BLaER1 (cell line): ENCODE measurements around the gene STAP2.

Source experiments
- H3K27ac ChIP-seq: shearing (Covaris generic); formaldehyde crosslinking; 2 replicates; pipeline ENCODE4 v1.8.1; 2022
- H3K27me3 ChIP-seq: shearing (Covaris generic); formaldehyde crosslinking; 2 replicates; pipeline ENCODE4 v1.8.1; 2022
- H3K36me3 ChIP-seq: shearing (Covaris generic); formaldehyde crosslinking; 2 replicates; pipeline ENCODE4 v1.8.1; 2022
- H3K4me1 ChIP-seq: shearing (Covaris generic); formaldehyde crosslinking; 2 replicates; pipeline ENCODE4 v1.8.1; 2022
- H3K4me2 ChIP-seq: shearing (Covaris generic); formaldehyde crosslinking; 2 replicates; pipeline ENCODE4 v1.8.1; 2022
- H3K4me3 ChIP-seq: shearing (Covaris generic); formaldehyde crosslinking; 2 replicates; pipeline ENCODE4 v1.8.1; 2022
- H3K9ac ChIP-seq: shearing (Covaris generic); formaldehyde crosslinking; 2 replicates; pipeline ENCODE4 v1.8.1; 2022
- H3K9me3 ChIP-seq: shearing (Covaris generic); formaldehyde crosslinking; 2 replicates; pipeline ENCODE4 v1.8.1; 2022
- H4K20me1 ChIP-seq: shearing (Covaris generic); formaldehyde crosslinking; 2 replicates; pipeline ENCODE4 v1.8.1; 2022
- Cebpa-rat ChIP-seq: shearing (Covaris generic); IDR thresholded peaks from 2 replicates; pipeline ENCODE4 v1.8.1; 2022

STAP2 gene

GRCh38 chr19:4347521-4347920, 8.9 kb upstream of the STAP2 start:
- Histone ChIP-seq H3K36me3 (peaks cover 59% of the 10 kb centered on the region), H3K27ac (no peak overlapping the region)

DNA sequence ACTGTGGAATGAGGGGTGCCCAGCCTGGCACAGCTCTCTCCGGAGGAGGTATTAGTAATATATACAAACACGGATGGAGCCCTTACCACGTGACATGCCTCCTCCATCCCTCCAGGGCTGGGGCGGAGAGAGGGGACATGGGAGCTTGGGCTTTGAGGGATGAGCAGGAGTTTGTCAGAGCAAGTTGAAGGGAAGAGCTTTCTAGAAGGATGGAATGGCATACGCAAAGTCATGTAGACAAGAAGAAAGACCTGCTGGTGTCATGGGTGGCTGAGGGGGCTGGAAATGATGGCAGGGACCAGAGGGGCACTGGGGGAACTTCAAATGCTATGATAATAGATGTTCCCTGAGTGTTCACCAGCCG, 7.4 kb upstream of the STAP2 start:
- TF ChIP-seq Cebpa-rat: no peak

More at GRCh38 chr19:4347521-4347920, 8.9 kb upstream of the STAP2 start:
- no peaks in the 10 kb centered on the region for H3K27me3 ChIP-seq
- no peak overlapping the region for H3K4me3 ChIP-seq
- peaks cover 5% of the 10 kb centered on the region; the same call in 1 of the 2 replicates for H4K20me1 ChIP-seq
- H3K4me2 ChIP-seq: no peak overlapping the region
- H3K9me3 ChIP-seq: no peaks in the 10 kb centered on the region
- no peak overlapping the region for H3K9ac ChIP-seq
- TF ChIP-seq Cebpa-rat: no peak
- H3K4me1 ChIP-seq: peaks cover 11% of the 10 kb centered on the region

GRCh38 chr19:4345342-4346019, 6.9 kb upstream of the STAP2 start:
- Histone ChIP-seq H3K27me3 (no peaks in the 10 kb centered on the region), H3K9me3 (no peaks in the 10 kb centered on the region), H4K20me1 (peaks cover 5% of the 10 kb centered on the region; the same call in 1 of the 2 replicates), H3K4me3 (no peak overlapping the region), H3K36me3 (peaks cover 49% of the 10 kb centered on the region), H3K4me1 (peaks cover 17% of the 10 kb centered on the region), H3K9ac (0 out of 2 replicates have a peak overlapping the region, but pooled peaks have one; percentile 15), H3K4me2 (no peak overlapping the region), H3K27ac (no peak overlapping the region)
- TF ChIP-seq Cebpa-rat: no peak

More for the DNA sequence above, 7.4 kb upstream of the STAP2 start:
- Histone ChIP-seq H3K9me3 (no peaks in the 10 kb centered on the region), H3K27me3 (no peaks in the 10 kb centered on the region), H3K4me3 (no peak overlapping the region), H3K9ac (no peak overlapping the region), H3K4me1 (peaks cover 17% of the 10 kb centered on the region), H3K36me3 (peaks cover 55% of the 10 kb centered on the region), H3K27ac (no peak overlapping the region), H4K20me1 (peaks cover 5% of the 10 kb centered on the region; the same call in 1 of the 2 replicates), H3K4me2 (no peak overlapping the region)

GRCh38 chr19:4343370-4344307, 5.0 kb upstream of the STAP2 start, which contains the start of gene MPND:
Gene MPND, plus strand, starts transcription at chr19:4343562. Its CDS starts 32 bp downstream, at chr19:4343594.
- Histone ChIP-seq H3K4me2 (peak within 1 kb of the TSS; percentile 98), H3K4me3 (peak within 1 kb of the TSS; percentile 73), H3K36me3 (peaks cover 33% of the 10 kb centered on the region), H3K27me3 (no peaks in the 10 kb centered on the region), H3K9me3 (no peaks in the 10 kb centered on the region), H3K27ac (peak within 1 kb of the TSS; percentile 90), H3K9ac (peak within 1 kb of the TSS; percentile 84), H3K4me1 (peaks cover 23% of the 10 kb centered on the region), H4K20me1 (peaks cover 5% of the 10 kb centered on the region; the same call in 1 of the 2 replicates)
- TF ChIP-seq Cebpa-rat: no peak

- H4K20me1 ChIP-seq: peaks cover 5% of the 10 kb centered on the region; the same call in 1 of the 2 replicates
- H3K36me3 ChIP-seq: peaks cover 25% of the 10 kb centered on the region
- TF ChIP-seq Cebpa-rat: no peak
- peak overlapping the region; percentile 98 for H3K4me2 ChIP-seq
- peak overlapping the region; percentile 90 for H3K27ac ChIP-seq
- no peaks in the 10 kb centered on the region for H3K27me3 ChIP-seq
- peak overlapping the region; percentile 84 for H3K9ac ChIP-seq
- H3K4me3 ChIP-seq: peak overlapping the region; percentile 73
- no peaks in the 10 kb centered on the region for H3K9me3 ChIP-seq
- H3K4me1 ChIP-seq: peaks cover 30% of the 10 kb centered on the region
Measured at GRCh38 chr19:4342615-4343369, 4.2 kb upstream of the STAP2 start.

- Histone ChIP-seq H3K4me1 (peaks cover 33% of the 10 kb centered on the region), H3K4me2 (peak overlapping the region; percentile 88), H3K36me3 (peaks cover 19% of the 10 kb centered on the region), H4K20me1 (peaks cover 5% of the 10 kb centered on the region; the same call in 1 of the 2 replicates), H3K4me3 (peak overlapping the region; percentile 73), H3K9me3 (no peaks in the 10 kb centered on the region), H3K27ac (peak overlapping the region; percentile 90), H3K27me3 (no peaks in the 10 kb centered on the region), H3K9ac (peak overlapping the region; percentile 84)
- no peak for TF ChIP-seq Cebpa-rat
Measured at GRCh38 chr19:4342314-4342614, 3.6 kb upstream of the STAP2 start.

DNA sequence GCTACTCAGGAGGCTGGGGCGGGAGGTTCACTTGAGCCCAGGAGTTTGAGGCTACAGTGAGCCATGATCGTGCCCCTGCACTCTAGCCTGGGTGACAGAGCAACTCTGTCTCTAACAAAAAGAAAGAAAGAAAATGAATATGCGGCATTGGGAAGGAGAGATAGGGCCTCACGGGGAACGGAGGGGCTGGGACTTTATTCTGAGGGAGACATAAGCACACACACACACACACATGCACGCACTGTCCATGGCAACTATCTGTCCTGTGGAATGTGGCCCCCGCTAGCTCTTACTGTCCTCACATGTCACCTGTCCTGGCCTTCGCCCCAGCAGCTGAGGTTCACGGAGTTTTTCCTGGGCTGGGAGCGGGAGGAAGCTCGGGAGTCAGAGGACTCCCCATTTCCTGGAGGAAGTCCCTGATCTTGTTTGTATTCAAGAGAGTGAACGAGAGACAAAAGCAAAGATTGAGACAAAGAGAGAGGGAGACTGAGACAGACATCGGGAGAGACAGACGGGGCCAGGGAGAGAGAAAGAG, 654 bp downstream of the STAP2 start:
- H3K36me3 ChIP-seq: peaks cover 20% of the 10 kb centered on the region
- peaks cover 23% of the 10 kb centered on the region for H3K4me1 ChIP-seq
- H3K27me3 ChIP-seq: no peaks in the 10 kb centered on the region
- no peaks in the 10 kb centered on the region for H4K20me1 ChIP-seq
- H3K9ac ChIP-seq: peak overlapping the region; percentile 81
- H3K4me3 ChIP-seq: peak overlapping the region; percentile 65
- H3K4me2 ChIP-seq: peak overlapping the region; percentile 88
- H3K9me3 ChIP-seq: peaks cover 5% of the 10 kb centered on the region; the same call in 1 of the 2 replicates
- H3K27ac ChIP-seq: peak overlapping the region; percentile 81
- TF ChIP-seq Cebpa-rat: no peak

GRCh38 chr19:4334929-4335570, 3.6 kb downstream of the STAP2 start:
- no peak for TF ChIP-seq Cebpa-rat
- Histone ChIP-seq H3K27me3 (no peaks in the 10 kb centered on the region), H3K27ac (no peak overlapping the region), H3K9ac (no peak overlapping the region), H3K4me3 (no peak overlapping the region), H3K4me2 (no peak overlapping the region), H3K36me3 (peaks cover 20% of the 10 kb centered on the region), H3K4me1 (peaks cover 26% of the 10 kb centered on the region), H3K9me3 (peaks cover 5% of the 10 kb centered on the region; the same call in 1 of the 2 replicates), H4K20me1 (no peaks in the 10 kb centered on the region)
